CD4-positive, alpha-beta T cell treated with Interleukin-6 at 100 ng/mL for 8 hours (primary cell): Measurements from ENCODE around the gene CLEC16A.

Source experiments
- DNase-seq: peaks from one replicate; pipeline ENCODE4 v3.0.0-alpha.2; 2020; ENCODE audit warnings: mixed read lengths, low spot score

Gene CLEC16A

DNA sequence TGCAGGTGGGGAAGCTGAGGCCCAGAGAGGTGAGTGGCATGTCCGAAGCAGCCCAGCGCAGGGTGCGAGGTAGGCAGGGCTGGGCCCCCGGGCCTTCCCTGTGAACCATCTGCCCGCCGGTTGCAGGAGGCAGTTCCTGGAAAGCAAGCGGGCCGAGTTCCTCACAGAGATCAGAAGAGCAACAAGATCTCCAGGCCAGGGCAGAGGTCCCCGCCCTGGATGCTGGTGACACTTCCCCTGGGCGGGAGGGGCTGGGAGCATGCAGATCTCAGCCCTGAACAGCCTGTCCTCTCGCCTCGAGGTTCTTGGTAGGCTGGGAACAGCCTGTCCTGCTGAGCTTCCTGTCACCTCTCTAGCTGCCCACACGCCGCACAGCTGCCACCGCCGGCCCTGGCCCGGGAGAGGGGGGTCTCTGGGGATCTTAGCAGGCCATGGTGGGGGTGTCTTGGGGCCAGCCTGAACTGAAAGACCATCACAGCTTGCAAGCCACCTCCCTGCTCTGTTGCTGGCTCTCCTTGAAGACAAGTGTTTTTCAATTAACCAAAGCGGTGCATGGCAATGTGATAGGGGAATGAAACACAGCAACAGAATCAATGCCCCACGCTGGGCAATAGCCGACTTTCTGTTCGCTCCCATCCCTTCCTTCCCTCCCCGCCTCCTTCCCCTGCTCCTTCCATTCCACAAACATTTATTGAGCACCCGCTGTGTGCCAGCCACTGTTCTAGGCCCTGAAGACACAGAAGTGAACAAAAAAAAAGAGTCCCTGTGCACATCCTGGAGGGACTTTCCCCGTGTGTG, 279.9 kb downstream of the CLEC16A start:
- peak; percentile 64 for DNase-seq

GRCh38 chr16:11224894-11225676, 280.7 kb downstream of the CLEC16A start:
- peak; percentile 79 for DNase-seq

GRCh38 chr16:11225677-11226549, 281.5 kb downstream of the CLEC16A start:
- no peak for DNase-seq

- no peak for DNase-seq
These were observed 285.1 kb downstream of the CLEC16A start for GRCh38 chr16:11229432-11229831.

- no peak for DNase-seq
These were observed 285.5 kb downstream of the CLEC16A start for GRCh38 chr16:11229906-11230305.

DNA sequence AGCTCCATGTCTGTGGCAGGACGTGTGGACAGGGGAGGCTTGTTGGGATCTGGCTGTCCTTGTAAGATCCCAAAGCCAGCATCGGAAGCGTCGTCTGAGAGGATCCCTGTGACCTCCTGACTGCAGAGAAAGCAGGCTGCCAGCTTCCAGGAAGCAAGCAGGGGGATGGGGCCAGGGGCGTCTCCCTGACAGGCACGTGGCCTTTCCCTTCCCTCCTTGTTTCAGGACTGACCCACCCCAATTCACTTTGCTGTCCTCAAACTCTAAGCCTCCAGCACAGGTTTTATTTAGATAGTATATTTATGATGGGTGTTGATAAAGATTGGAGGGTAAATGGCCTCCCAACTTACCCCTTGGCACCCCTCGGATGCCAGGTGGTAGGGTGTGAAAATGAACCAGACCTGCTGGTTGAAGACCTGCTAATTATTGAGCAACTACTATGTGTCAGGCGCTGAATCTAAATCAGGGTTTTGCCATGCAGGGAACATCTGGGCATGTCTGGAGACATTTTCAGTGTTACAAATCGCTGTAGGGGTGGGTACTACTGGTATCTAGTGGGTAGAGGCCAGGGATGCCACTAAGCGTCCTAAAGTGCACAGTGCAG, 287.1 kb downstream of the CLEC16A start:
- no peak for DNase-seq
